ENCODE results near the gene SSUH2.

SSUH2 gene

DNA sequence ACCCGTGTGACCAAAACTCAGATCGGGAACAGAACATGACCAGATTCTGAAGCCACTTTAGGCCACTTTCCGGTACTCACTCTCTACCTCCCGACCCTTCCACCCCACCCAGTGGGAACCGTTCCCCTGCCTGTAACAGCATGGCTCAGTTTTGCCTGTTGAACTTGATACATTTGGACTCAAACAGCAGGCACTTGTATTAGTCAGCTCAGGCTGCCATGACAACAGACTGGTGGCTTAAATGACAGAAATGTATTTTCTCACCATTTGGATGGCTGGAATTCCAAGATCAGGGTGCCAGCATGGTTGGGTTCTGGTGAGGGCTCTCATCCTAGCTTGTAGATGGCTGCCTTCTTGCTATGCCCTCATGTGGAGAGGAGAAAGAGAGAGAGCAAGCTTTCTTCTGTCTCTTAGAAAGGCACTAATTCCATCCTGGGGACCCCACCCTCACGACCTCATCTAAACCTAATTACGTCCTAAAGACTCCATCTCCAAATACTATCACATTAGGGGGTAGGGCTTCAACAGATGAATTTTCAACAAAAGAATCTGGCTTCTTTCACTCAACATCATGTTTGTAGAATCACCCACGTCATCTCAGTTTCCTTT is 9.3 kb upstream of the SSUH2 start:
- no peak overlapping the region for H3K27ac ChIP-seq
- TF ChIP-seq, protein P1, sequence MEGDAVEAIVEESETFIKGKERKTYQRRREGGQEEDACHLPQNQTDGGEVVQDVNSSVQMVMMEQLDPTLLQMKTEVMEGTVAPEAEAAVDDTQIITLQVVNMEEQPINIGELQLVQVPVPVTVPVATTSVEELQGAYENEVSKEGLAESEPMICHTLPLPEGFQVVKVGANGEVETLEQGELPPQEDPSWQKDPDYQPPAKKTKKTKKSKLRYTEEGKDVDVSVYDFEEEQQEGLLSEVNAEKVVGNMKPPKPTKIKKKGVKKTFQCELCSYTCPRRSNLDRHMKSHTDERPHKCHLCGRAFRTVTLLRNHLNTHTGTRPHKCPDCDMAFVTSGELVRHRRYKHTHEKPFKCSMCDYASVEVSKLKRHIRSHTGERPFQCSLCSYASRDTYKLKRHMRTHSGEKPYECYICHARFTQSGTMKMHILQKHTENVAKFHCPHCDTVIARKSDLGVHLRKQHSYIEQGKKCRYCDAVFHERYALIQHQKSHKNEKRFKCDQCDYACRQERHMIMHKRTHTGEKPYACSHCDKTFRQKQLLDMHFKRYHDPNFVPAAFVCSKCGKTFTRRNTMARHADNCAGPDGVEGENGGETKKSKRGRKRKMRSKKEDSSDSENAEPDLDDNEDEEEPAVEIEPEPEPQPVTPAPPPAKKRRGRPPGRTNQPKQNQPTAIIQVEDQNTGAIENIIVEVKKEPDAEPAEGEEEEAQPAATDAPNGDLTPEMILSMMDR (IDR thresholded peaks at IDR 0.05) = no peak
- no peak for TF ChIP-seq ZFX (IDR thresholded peaks at IDR 0.05; ENCODE audit: borderline replicate concordance)

DNA sequence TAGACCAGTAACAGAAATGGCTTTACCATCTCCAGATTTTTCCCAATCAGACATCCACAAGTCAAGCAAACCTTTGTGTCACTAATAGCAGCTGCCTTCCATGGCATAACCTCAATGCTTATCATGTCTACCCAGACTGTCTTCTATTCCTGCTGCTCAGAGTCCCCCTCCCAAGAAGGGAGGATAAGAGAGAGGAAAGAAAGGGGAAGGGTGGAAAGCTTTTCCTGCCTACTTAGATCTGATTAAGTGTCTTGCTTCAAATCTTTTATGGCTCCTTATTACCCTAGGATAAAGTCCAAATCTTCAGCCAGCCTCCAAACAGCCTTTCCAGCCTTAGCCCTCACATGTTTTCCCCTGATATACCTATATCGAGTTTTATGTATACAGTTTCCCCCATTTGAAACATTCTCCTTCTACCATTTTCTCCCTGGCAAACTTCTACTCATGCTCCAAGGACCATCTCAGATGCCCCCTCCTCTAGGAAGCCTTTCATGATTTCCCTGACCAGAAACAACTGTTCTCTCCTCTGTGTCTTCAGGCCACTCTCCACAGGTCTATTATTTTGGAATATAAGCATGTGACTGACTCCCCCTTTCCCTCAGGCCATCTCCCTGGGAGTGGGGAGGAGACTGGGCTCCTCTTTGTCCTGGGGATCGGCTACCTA is 7.9 kb upstream of the SSUH2 start:
- TF ChIP-seq ZFX (IDR thresholded peaks at IDR 0.05; ENCODE audit: borderline replicate concordance) = no peak
- TF ChIP-seq, protein P1 (IDR thresholded peaks at IDR 0.05) = no peak
- H3K27ac ChIP-seq = no peak overlapping the region

DNA sequence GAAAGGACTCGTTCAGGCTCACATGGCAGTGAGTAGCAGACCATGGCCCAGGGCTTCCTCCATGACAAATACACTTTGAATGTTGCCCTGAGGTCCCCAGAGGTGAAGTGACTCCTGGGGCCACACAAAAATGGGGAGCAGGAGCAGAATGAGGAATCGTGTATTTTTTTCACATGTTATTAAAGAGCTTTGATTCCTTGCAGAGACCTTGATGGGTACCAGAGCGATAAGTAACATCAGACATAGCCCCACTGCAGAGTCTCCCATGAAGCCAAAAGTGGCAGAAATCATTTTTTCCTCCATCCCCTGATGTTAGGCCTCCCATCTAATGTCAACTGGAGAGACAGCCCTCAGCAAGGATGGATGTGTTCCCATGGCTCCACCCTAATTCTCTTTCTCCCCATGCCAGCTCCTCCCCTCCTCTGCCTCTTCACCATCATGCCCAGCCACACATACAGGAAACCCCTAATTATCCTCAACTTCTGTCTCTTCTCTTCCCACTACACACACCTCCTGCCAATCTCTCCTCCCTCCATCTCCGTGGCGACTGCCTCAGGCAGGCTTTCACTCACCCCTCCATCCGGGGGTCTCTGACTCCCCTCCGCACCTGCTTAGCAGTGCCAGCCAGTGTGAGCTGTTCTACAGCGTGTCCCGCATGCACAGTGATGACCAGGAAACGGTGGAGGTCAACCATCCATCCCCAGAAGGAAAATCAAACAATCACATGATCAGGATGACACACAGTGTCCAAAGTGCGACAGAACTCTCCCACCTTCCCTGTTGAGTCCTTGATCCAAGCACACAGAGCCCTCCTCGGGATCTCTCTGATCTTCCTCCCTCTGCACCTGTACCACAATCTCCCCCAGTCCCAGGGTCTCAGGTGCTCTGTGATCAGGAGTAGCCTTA is 7.1 kb upstream of the SSUH2 start:
- TF ChIP-seq ZFX (IDR thresholded peaks at IDR 0.05; ENCODE audit: borderline replicate concordance) = no peak
- no peak overlapping the region for H3K27ac ChIP-seq

DNA sequence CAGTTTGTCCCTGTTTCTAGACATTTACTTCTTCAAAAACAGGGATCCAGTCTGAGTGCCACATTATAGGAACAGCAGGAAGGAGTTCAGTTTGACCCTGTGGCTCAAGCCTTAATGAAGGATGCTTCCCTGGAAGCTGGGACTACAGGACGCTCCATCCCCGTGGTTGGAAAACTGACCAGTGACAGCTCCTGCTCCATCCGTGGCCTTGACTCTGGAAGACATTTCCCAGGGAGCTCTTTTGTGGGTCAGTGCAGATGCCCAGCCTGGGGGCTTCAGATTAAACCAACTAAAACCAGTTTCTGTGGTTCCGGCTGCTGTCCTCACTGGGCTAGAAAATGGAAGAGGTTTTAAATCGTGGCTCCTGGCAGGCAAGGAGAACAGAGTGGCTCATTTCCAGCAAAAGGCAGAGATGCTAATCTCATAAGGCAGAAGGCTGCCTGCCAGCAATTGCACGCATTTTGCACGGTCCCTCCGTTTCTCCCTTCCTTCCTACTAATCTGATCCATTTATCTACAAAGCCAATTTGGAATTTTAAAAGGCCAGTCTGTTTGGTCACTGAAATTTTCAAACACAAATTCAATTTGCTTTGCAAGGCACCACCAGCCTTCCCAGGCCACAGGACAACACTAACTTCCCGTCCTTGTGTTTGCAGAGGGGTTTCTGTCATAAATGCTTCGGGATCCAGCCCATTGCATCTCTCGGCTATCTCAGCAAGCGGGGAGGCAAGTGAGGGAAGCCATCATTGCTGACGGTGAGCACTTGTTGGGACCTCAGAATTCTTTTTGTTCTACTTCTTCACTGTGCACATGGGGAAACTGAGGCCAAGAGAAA is 6.2 kb upstream of the SSUH2 start:
- TF ChIP-seq, protein P1 (IDR thresholded peaks at IDR 0.05) = no peak
- TF ChIP-seq ZFX (IDR thresholded peaks at IDR 0.05; ENCODE audit: borderline replicate concordance) = no peak

DNA sequence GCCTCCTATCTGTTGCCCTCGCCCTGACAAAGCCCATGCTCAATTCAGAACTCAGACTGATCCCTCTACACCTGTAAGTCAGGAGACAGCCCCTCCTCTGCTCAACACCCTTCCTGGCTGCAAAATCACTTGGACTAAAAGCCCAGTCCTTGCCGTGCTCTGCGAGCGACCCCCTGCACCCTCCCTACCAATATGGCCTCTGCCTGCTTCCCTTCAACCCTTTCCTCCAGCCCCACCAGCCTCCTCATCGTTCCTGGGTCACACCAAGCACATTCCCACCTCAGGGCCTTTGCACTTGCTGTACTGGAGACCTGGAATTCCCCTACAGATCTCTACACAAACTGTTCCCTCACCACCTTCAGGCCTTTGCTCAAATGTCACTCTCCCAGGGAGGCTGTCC is 5.2 kb upstream of the SSUH2 start:
- no peak overlapping the region for H3K27ac ChIP-seq

More for the DNA sequence above, 6.2 kb upstream of the SSUH2 start:
- H3K27ac ChIP-seq = no peak overlapping the region

DNA sequence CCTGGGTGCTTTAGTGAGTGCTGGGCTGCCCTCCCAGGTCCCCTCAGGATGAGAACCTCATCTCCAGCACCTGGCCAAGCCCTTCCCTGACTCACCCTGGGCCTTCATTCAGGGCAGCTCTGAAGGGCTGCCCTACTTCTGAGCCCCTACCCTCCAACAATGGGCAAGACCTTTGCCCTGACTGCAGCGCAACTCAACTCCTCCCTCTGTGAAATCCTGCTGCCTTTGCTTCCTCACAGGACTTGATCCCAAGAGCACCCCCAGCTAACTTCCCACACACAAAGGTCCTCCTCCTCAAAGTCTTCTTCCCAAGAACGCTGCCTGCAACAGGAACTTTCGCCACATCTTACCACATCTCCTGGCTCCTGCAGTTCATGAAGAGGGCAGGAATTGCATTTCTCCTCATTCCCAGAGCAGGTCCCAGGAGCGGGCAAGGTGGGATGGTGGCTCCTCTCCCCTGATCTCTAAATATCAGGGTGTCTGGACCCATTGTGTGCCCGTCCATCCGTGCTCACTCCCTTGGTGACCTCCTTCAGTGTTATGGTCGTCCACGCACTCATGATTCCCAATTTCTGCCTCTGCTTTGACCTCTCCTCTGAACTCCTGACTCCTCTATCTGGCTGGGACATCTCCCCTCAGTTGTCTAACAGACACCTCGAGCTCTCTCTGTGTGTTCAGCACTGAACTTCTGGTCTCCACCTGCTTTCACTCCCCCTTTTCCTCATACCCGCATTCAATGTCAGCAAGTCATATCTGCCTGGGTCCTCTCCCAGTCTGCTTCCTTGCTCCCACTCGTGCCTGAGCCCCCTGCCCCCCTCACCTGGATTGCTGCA is 4.5 kb upstream of the SSUH2 start:
- no peak overlapping the region for H3K27ac ChIP-seq
- TF ChIP-seq, protein P1 (IDR thresholded peaks at IDR 0.05) = no peak
- no peak for TF ChIP-seq ZFX (IDR thresholded peaks at IDR 0.05; ENCODE audit: borderline replicate concordance)

More for the DNA sequence above, 5.2 kb upstream of the SSUH2 start:
- TF ChIP-seq, protein P1 (IDR thresholded peaks at IDR 0.05) = no peak
- no peak for TF ChIP-seq ZFX (IDR thresholded peaks at IDR 0.05; ENCODE audit: borderline replicate concordance)

Data from 22Rv1 (cell line).